BLaER1 (cell line): ENCODE data around the gene RPL7L1.

Source experiments
- H3K27ac ChIP-seq: shearing (Covaris generic); formaldehyde crosslinking; 2 replicates; pipeline ENCODE4 v1.8.1; 2022
- H3K27me3 ChIP-seq: shearing (Covaris generic); formaldehyde crosslinking; 2 replicates; pipeline ENCODE4 v1.8.1; 2022
- H3K36me3 ChIP-seq: shearing (Covaris generic); formaldehyde crosslinking; 2 replicates; pipeline ENCODE4 v1.8.1; 2022
- H3K4me1 ChIP-seq: shearing (Covaris generic); formaldehyde crosslinking; 2 replicates; pipeline ENCODE4 v1.8.1; 2022
- H3K4me2 ChIP-seq: shearing (Covaris generic); formaldehyde crosslinking; 2 replicates; pipeline ENCODE4 v1.8.1; 2022
- H3K4me3 ChIP-seq: shearing (Covaris generic); formaldehyde crosslinking; 2 replicates; pipeline ENCODE4 v1.8.1; 2022
- H3K9ac ChIP-seq: shearing (Covaris generic); formaldehyde crosslinking; 2 replicates; pipeline ENCODE4 v1.8.1; 2022
- H3K9me3 ChIP-seq: shearing (Covaris generic); formaldehyde crosslinking; 2 replicates; pipeline ENCODE4 v1.8.1; 2022
- H4K20me1 ChIP-seq: shearing (Covaris generic); formaldehyde crosslinking; 2 replicates; pipeline ENCODE4 v1.8.1; 2022
- Cebpa-rat ChIP-seq: shearing (Covaris generic); IDR thresholded peaks from 2 replicates; pipeline ENCODE4 v1.8.1; 2022

RPL7L1 gene

GRCh38 chr6:42938987-42939809 is 59.8 kb downstream of the RPL7L1 start:
- H3K4me3 ChIP-seq, result no peak overlapping the region
- H3K36me3 ChIP-seq, result peaks cover 100% of the 10 kb centered on the region
- H3K9ac ChIP-seq, result peak overlapping the region; percentile 27
- peaks cover 72% of the 10 kb centered on the region for H4K20me1 ChIP-seq
- H3K27ac ChIP-seq, result peak overlapping the region; percentile 65
- H3K27me3 ChIP-seq, result no peaks in the 10 kb centered on the region
- H3K4me2 ChIP-seq, result peak overlapping the region; percentile 65
- no peak for TF ChIP-seq Cebpa-rat
- no peaks in the 10 kb centered on the region for H3K9me3 ChIP-seq
- peaks cover 58% of the 10 kb centered on the region for H3K4me1 ChIP-seq
